ENCODE results near the gene GLRX2.

DNA sequence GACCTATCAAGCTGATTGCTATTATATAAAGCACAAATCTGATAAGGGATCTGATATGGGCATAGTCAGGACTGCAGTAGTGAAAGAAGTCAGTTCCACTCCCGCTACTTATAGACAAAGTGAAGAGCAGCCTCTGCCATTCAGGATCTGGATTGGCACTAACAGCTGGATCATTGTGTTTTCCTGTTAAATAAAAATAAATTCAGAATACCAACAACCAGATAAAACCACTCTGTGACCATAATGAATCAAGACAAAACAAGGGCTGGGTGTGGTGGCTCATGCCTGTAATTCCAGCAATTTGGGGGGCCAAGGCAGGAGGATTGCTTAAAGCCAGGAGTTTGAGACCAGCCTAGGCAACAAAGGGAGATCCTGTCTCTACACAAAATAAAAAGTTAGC, 5.0 kb upstream of the GLRX2 start:
- TF ChIP-seq CTCF (conservative IDR thresholded peaks at IDR 0.05; ENCODE audit: low read depth, low read length) (no peak), EZH2 (IDR thresholded peaks at IDR 0.05; ENCODE audit: low read length, unreplicated experiment) (no peak), EZH2phosphoT487 (IDR thresholded peaks at IDR 0.05; ENCODE audit: borderline replicate concordance, low read length) (no peak)

Measured in PC-3 (cell line).